Measurements from ENCODE around the gene GIT1. TPM values are rescaled to one million over a fixed set of nuclear protein-coding genes. Genes with fewer than 3 reads are reported as not detected.

The GIT1 gene
- total and polyA plus RNA-seq, 2 donors (not counting 3 experiments of a cell fraction or from before 2014, with no cell fraction given): 75.5 to 92.5 TPM

GRCh38 chr17:29622337-29623282 lies 33.2 kb upstream of the GIT1 start, which contains the start of gene CORO6:
Gene CORO6, minus strand, starts transcription at chr17:29622912. Its CDS starts 1,491 bp downstream, at chr17:29621421.
- H2AFZ ChIP-seq (ENCODE audit: low read depth, low read length): peak within 1 kb of the TSS; percentile 70
- H4K20me1 ChIP-seq (replicated peaks; ENCODE audit: control insufficient read depth, extremely low read depth, insufficient read depth, low read length): no peaks in the 10 kb centered on the region
- no peaks in the 10 kb centered on the region for H3K79me2 ChIP-seq (ENCODE audit: control insufficient read depth, insufficient read depth, low read length)
- TF ChIP-seq FOS (IDR thresholded peaks at IDR 0.05; ENCODE audit: borderline replicate concordance, insufficient read depth, low read length) (no peak), JUN (IDR thresholded peaks at IDR 0.05; ENCODE audit: borderline replicate concordance, insufficient read depth, insufficient read length, low read depth) (no peak), POLR2AphosphoS5 (IDR thresholded peaks at IDR 0.05; ENCODE audit: insufficient read depth, low read depth, low read length) (peak; percentile 48)
- TF ChIP-seq, protein P1, sequence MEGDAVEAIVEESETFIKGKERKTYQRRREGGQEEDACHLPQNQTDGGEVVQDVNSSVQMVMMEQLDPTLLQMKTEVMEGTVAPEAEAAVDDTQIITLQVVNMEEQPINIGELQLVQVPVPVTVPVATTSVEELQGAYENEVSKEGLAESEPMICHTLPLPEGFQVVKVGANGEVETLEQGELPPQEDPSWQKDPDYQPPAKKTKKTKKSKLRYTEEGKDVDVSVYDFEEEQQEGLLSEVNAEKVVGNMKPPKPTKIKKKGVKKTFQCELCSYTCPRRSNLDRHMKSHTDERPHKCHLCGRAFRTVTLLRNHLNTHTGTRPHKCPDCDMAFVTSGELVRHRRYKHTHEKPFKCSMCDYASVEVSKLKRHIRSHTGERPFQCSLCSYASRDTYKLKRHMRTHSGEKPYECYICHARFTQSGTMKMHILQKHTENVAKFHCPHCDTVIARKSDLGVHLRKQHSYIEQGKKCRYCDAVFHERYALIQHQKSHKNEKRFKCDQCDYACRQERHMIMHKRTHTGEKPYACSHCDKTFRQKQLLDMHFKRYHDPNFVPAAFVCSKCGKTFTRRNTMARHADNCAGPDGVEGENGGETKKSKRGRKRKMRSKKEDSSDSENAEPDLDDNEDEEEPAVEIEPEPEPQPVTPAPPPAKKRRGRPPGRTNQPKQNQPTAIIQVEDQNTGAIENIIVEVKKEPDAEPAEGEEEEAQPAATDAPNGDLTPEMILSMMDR (IDR thresholded peaks at IDR 0.05; ENCODE audit: extremely low read depth in 1 of 2, insufficient read depth in 1 of 2, low read depth in 1 of 2, low read length in 2 of 2): no peak
- H3K9ac ChIP-seq (replicated peaks; ENCODE audit: extremely low read depth, insufficient read depth, low read length): peak within 1 kb of the TSS; percentile 12
- no peak within 1 kb of the TSS for H3K27ac ChIP-seq (ENCODE audit: insufficient read depth, low read depth, low read length)
- DNase-seq (ENCODE audit: low read depth, low spot score) (peak; percentile 50), FAIRE-seq (peak; percentile 73)
- H3K9me1 ChIP-seq (replicated peaks; ENCODE audit: control insufficient read depth, extremely low read depth, insufficient read depth, low read length): no peaks in the 10 kb centered on the region
- H3K27me3 ChIP-seq (ENCODE audit: control insufficient read depth in 2 of 2, insufficient read depth in 2 of 2, low read length in 2 of 2): no peaks in the 10 kb centered on the region
- POLR2A ChIA-PET: interaction anchor here (0.6 kb wide), 1 partner anchor 32 kb away, joined by 3 read pairs; no protein-coding TSS in a partner anchor
- dilution Hi-C loops (cut with MboI; ENCODE audit: extremely low pct_ligation_motif_present, low sequenced_read_pairs): no loop called here
- peak within 1 kb of the TSS; percentile 32 for H3K4me2 ChIP-seq (ENCODE audit: insufficient read depth, low read length)
- intact Hi-C loops (cut with micrococcal nuclease): loop anchor here (1.0 kb wide), 1 partner anchor 17 kb away; no protein-coding TSS in a partner anchor
- H3K36me3 ChIP-seq (ENCODE audit: control insufficient read depth in 2 of 2, extremely low read depth in 1 of 2, insufficient read depth in 2 of 2, low read length in 2 of 2): no peaks in the 10 kb centered on the region
- H3K9me3 ChIP-seq (replicated peaks; ENCODE audit: control insufficient read depth, insufficient read depth, low read length): no peaks in the 10 kb centered on the region
- no TSS peak for BruUV-seq (replicated peaks)
- peaks cover 11% of the 10 kb centered on the region for H3K4me1 ChIP-seq (ENCODE audit: control insufficient read depth, extremely low read depth, insufficient read depth, low read length)
- CTCF ChIA-PET: interaction anchor here (0.6 to 1.8 kb wide), 5 partner anchors 17 to 471 kb away, joined by 3 to 12 read pairs (median 4); no protein-coding TSS in a partner anchor
- peak within 1 kb of the TSS; percentile 31 to 73 (median 71) for H3K4me3 ChIP-seq (replicated peaks in 1 of 3; ENCODE audit: insufficient read depth in 1 of 3, low read depth in 1 of 3, low read length in 3 of 3)
